HepG2 (cell line): ENCODE measurements around the gene UBE2I. TPM values are rescaled to one million over a fixed set of nuclear protein-coding genes. Genes with fewer than 3 reads are reported as not detected.

Source experiments
- ATAC-seq: fragments of 200-7000 bp; cut with Tn5 transposase; 3 replicates; pipeline ENCODE4 v1.9.1; 2020; ENCODE audit warnings: mild to moderate bottlenecking, moderate library complexity
- BruUV-seq: library from RNA; stranded (reverse); fragments of 400-500 nt; replicated peaks from 2 replicates; lab custom pipeline; 2021; lab: Mats Ljungman, UMichigan
- CTCF ChIA-PET: fragments of 300-600 bp; formaldehyde crosslinking; extraction: SDS; loops from one replicate; lab custom pipeline; 2021; ENCODE audit warnings: low total read pairs, inconsistent platforms, low intra/inter-chr PET ratio; lab: Yijun Ruan, JAX
- POLR2A ChIA-PET: fragments of 350-600 bp; sonication (Branson Sonifier 250); formaldehyde crosslinking; loops from one replicate; lab custom pipeline; 2020; ENCODE audit warnings: antibody characterized with exemption, inconsistent platforms; lab: Yijun Ruan, JAX
- DNase-seq: peaks from one replicate; pipeline ENCODE4 v3.0.0-alpha.2; 2015; ENCODE audit warnings: low spot score
- FAIRE-seq: peaks from 3 replicates; lab custom pipeline; 2011; peaks lifted over from hg19 to GRCh38; lab: Jason Lieb, UNC
- H2AFZ ChIP-seq: one replicate; pipeline ENCODE4 v1.6.1; 2011; ENCODE audit warnings: low read length, inconsistent platforms
- H3K27ac ChIP-seq: fragments of 300-600 bp; 3 replicates; pipeline ENCODE4 v1.8.0; 2011; ENCODE audit warnings: mixed run types, mild to moderate bottlenecking, mixed read lengths, low read length, inconsistent platforms; ENCODE audit not compliant: insufficient read depth; ENCODE audit errors: extremely low read length
- H3K27me3 ChIP-seq, 2 experiments: fragments of 200-600 bp in 1 of 2; 2 replicates in 1 of 2; 3 replicates in 1 of 2; pipeline versions ENCODE4 v1.6.0 to v1.8.0; 2011; ENCODE audit warnings: low read length in 2 of 2, mild to moderate bottlenecking in 2 of 2, moderate library complexity in 2 of 2, inconsistent platforms in 1 of 2; ENCODE audit not compliant: insufficient read depth in 2 of 2, control insufficient read depth in 1 of 2
- H3K36me3 ChIP-seq, 2 experiments: fragments of 200-600 bp in 1 of 2; replicated peaks in 1 of 2; 2 replicates in 1 of 2; 3 replicates in 1 of 2; pipeline versions ENCODE4 v1.5.1 to v1.8.0; 2011; ENCODE audit warnings: low read length in 2 of 2, inconsistent platforms in 1 of 2; ENCODE audit not compliant: insufficient read depth in 2 of 2, control insufficient read depth in 1 of 2
- H3K4me1 ChIP-seq: 2 replicates; pipeline ENCODE4 v1.5.1; 2012; ENCODE audit warnings: low read length, inconsistent platforms; ENCODE audit not compliant: insufficient read depth
- H3K4me2 ChIP-seq: 2 replicates; pipeline ENCODE4 v1.6.0; 2011; ENCODE audit warnings: low read depth, low read length, inconsistent platforms
- H3K4me3 ChIP-seq, 3 experiments: fragments of 200-600 bp in 1 of 3; sonication (generic), shearing (Covaris generic) in 1 of 3; replicated peaks in 1 of 3; 2 replicates each; pipeline ENCODE4 v1.5.1; 2011 to 2016; ENCODE audit warnings: low read length in 3 of 3, inconsistent platforms in 2 of 3, low read depth in 2 of 3, mild to moderate bottlenecking in 2 of 3, control low read depth in 1 of 3, mixed read lengths in 1 of 3; ENCODE audit not compliant: insufficient read depth in 1 of 3
- H3K79me2 ChIP-seq: one replicate; pipeline ENCODE4 v1.6.1; 2011; ENCODE audit warnings: low read length, inconsistent platforms; ENCODE audit not compliant: insufficient read depth
- H3K9ac ChIP-seq: 2 replicates; pipeline ENCODE4 v1.6.0; 2011; ENCODE audit warnings: mild to moderate bottlenecking, low read depth, low read length, inconsistent platforms; ENCODE audit not compliant: insufficient read depth
- H3K9me3 ChIP-seq: 2 replicates; pipeline ENCODE4 v1.5.1; 2012; ENCODE audit warnings: mild to moderate bottlenecking, low read length
- H4K20me1 ChIP-seq: 2 replicates; pipeline ENCODE4 v1.6.0; 2011; ENCODE audit warnings: inconsistent platforms, mild to moderate bottlenecking, low read length, moderate library complexity; ENCODE audit not compliant: insufficient read depth
- AGO2 ChIP-seq: fragments of 200-400 bp; formaldehyde crosslinking; optimal IDR thresholded peaks from 2 replicates; pipeline ENCODE3; 2017; ENCODE audit warnings: mild to moderate bottlenecking, low read depth, low read length, moderate library complexity
- DDIT3 ChIP-seq: sonication (generic); formaldehyde crosslinking; IDR thresholded peaks from 2 replicates; pipeline ENCODE4 v1.4.0; 2020; ENCODE audit warnings: mild to moderate bottlenecking, missing genetic modification reagents
- GLMP ChIP-seq: sonication (generic); formaldehyde crosslinking; IDR thresholded peaks from 2 replicates; pipeline ENCODE4 v1.9.0; 2021; ENCODE audit warnings: missing genetic modification reagents, mild to moderate bottlenecking, borderline replicate concordance
- KDM2A ChIP-seq: sonication (generic); formaldehyde crosslinking; IDR thresholded peaks from 2 replicates; pipeline ENCODE4 v1.4.0; 2020; ENCODE audit warnings: low read depth, missing genetic modification reagents, borderline replicate concordance
- ZBTB37 ChIP-seq: sonication (generic); formaldehyde crosslinking; IDR thresholded peaks from 2 replicates; pipeline ENCODE4 v1.4.0; 2020; ENCODE audit warnings: mild to moderate bottlenecking, missing genetic modification reagents
- ZNF350 ChIP-seq: sonication (generic); formaldehyde crosslinking; IDR thresholded peaks from 2 replicates; pipeline ENCODE4 v1.4.0; 2020; ENCODE audit warnings: mild to moderate bottlenecking, low read depth, missing genetic modification reagents, borderline replicate concordance
- ZNF746 ChIP-seq: sonication (generic); formaldehyde crosslinking; IDR thresholded peaks from 2 replicates; pipeline ENCODE4 v1.8.0; 2022; ENCODE audit warnings: mild to moderate bottlenecking, missing genetic modification reagents
- WGBS: methylation state at CpG from one replicate; pipeline ENCODE4 v1.1.6; 2017; ENCODE audit warnings: low lambda C conversion rate; 5-methylcytosine and 5-hydroxymethylcytosine counted together
- in situ Hi-C: cut with HindIII; loops from 2 replicates; pipeline ENCODE4 v1.10.0; 2017; ENCODE audit warnings: low pct_unique_long_range_greater_than_20kb; ENCODE audit not compliant: extremely low pct_ligation_motif_present
- intact Hi-C: fragments of 100-400 bp; cut with micrococcal nuclease; formaldehyde crosslinking; loops from one replicate; pipeline ENCODE4 v1.10.0; 2022; ENCODE audit not compliant: unreplicated experiment
- polyA plus RNA-seq, 8 experiments: library from polyadenylated mRNA; depleted of rRNA in 3 of 8; stranded (reverse) in 7 of 8; unstranded in 1 of 8; fragments of >200 nt; fragmentation: Illumina TruSeq in 4 of 8; extraction: Trizol in 4 of 8; gene quantifications; 2 replicates each; pipeline versions ENCODE4 v1.2.1 to v1.2.3, GENCODE V29; 2011 to 2016; ENCODE audit warnings: low read depth in 4 of 8, missing spikeins in 1 of 8, mixed read lengths in 1 of 8; ENCODE audit not compliant: insufficient read depth in 1 of 8
- total RNA-seq, 5 experiments: library from RNA; depleted of rRNA; stranded (reverse); fragments of >200 nt; fragmentation: Illumina TruSeq; extraction: Trizol; gene quantifications; 2 replicates each; pipeline ENCODE4 v1.2.3, GENCODE V29; 2016; ENCODE audit warnings: low read depth in 1 of 5

The UBE2I gene
- total and polyA plus RNA-seq, 2 of the 13 experiments (the other 11 are each of a cell fraction or from before 2014, with no cell fraction given): 75.8 to 98.9 TPM

GRCh38 chr16:1371054-1371978, 61.9 kb downstream of the UBE2I start:
- FAIRE-seq: no peak
- intact Hi-C loops: no loop called here
- no peak overlapping the region for H3K9ac ChIP-seq

More at GRCh38 chr16:1371054-1371978, 61.9 kb downstream of the UBE2I start:
- no peak overlapping the region for H3K4me3 ChIP-seq
- H4K20me1 ChIP-seq: 0 out of 2 replicates have a peak, but pooled peaks cover 2% of the 10 kb centered on the region
- in situ Hi-C loops: no loop called here
- no peak for TF ChIP-seq ZNF350 (CRISPR knock-in tag)
- TF ChIP-seq GLMP (CRISPR knock-in tag): no peak
- no peak for TF ChIP-seq ZNF746
- no peak for TF ChIP-seq ZBTB37 (CRISPR knock-in tag)
- no peak for TF ChIP-seq DDIT3 (CRISPR knock-in tag)
- peak; percentile 38 for TF ChIP-seq AGO2
- TF ChIP-seq KDM2A (CRISPR knock-in tag): no peak
- TF ChIP-seq, all 625 proteins: peak for 1
- Histone ChIP-seq H2AFZ (no peak overlapping the region), H3K9me3 (no peaks in the 10 kb centered on the region), H3K27me3 (no peaks in the 10 kb centered on the region), H3K79me2 (peaks cover 2% of the 10 kb centered on the region), H3K27ac (no peak overlapping the region), H3K4me1 (no peaks in the 10 kb centered on the region), H3K36me3 (peaks cover 9 to 13% of the 10 kb centered on the region in 2 experiments; a peak in 4 of 5 replicates), H3K4me2 (no peak overlapping the region)
- no TSS peak for BruUV-seq
- ATAC-seq: no peak
- ChIA-PET POLR2A (no interaction called here), CTCF (no interaction called here)
- no peak for DNase-seq
- 92% methylated on average over 20 of the region's 33 CpGs for WGBS
